ENCODE results near the gene RAB3IL1. TPM values are rescaled to one million over a fixed set of nuclear protein-coding genes. Genes with fewer than 3 reads are reported as not detected.
A peak's percentile ranks its signal among the peaks of the same experiment; 100 is the strongest.

The RAB3IL1 gene
- total and polyA plus RNA-seq, 9 of the 15 experiments (the other 6 are each of a cell fraction or from before 2014, with no cell fraction given) = 0.15 to 42.6 (median 15.5) TPM

GRCh38 chr11:61919705-61920631, 2.6 kb upstream of the RAB3IL1 start (continued):
- TF ChIP-seq ATF1 (CRISPR knock-in tag; IDR thresholded peaks at IDR 0.05) = no peak
- TF ChIP-seq ATF1 (tag; IDR thresholded peaks at IDR 0.05) = peak; percentile 53
- no peak for TF ChIP-seq FOXO4 (CRISPR knock-in tag; IDR thresholded peaks at IDR 0.05)
- TF ChIP-seq BRD9 (IDR thresholded peaks at IDR 0.05; ENCODE audit: low read depth, partially characterized antibody) = peak; percentile 62
- TF ChIP-seq TFE3 (CRISPR knock-in tag; IDR thresholded peaks at IDR 0.05) = no peak
- TF ChIP-seq TRIM24 (IDR thresholded peaks at IDR 0.05) = peak; percentile 65 to 78; a peak in 3 of 4 replicates
- no peak for TF ChIP-seq SNRNP70 (optimal IDR thresholded peaks at IDR 0.05; ENCODE audit: low read depth, low read length)
- TF ChIP-seq PKNOX1 (IDR thresholded peaks at IDR 0.05) = no peak; the same call in 1 of the 2 replicates
- TF ChIP-seq TAF1 (IDR thresholded peaks at IDR 0.05; ENCODE audit: control insufficient read depth, extremely low read depth, insufficient read depth, low read length, severe bottlenecking) = peak; percentile 54
- no peak for TF ChIP-seq THRA (IDR thresholded peaks at IDR 0.05)
- TF ChIP-seq ELF4 (CRISPR knock-in tag; IDR thresholded peaks at IDR 0.05) = no peak
- no peak for TF ChIP-seq ZNF668 (CRISPR knock-in tag; IDR thresholded peaks at IDR 0.05)
- TF ChIP-seq CBX5 (IDR thresholded peaks at IDR 0.05; ENCODE audit: borderline replicate concordance, low read depth) = 0 out of 2 replicates have a peak, but pooled peaks have one; percentile 12
- TF ChIP-seq CEBPZ (IDR thresholded peaks at IDR 0.05; ENCODE audit: borderline replicate concordance, low read depth, low read length) = no peak
- TF ChIP-seq UBTF (IDR thresholded peaks at IDR 0.05; ENCODE audit: borderline replicate concordance in 1 of 2, low read depth in 2 of 2, low read length in 2 of 2) = peak; percentile 21 to 79; a peak in 1 of 4 replicates

All from K562 (cell line).